GM20431 (cell line): Measurements from ENCODE around the gene TRAK2.
"Not testable (repeated sequence)": the region's sequence is repeated elsewhere in the genome, so short reads cannot be mapped to it uniquely, and the experiment has no call there.

Source experiments
- in situ Hi-C: fragments of 300-500 bp; cut with MseI, MboI; formaldehyde crosslinking; loops from one replicate; pipeline ENCODE4 v1.15.0; 2020; ENCODE audit warnings: low sequenced_read_pairs; ENCODE audit not compliant: unreplicated experiment

The TRAK2 gene

DNA sequence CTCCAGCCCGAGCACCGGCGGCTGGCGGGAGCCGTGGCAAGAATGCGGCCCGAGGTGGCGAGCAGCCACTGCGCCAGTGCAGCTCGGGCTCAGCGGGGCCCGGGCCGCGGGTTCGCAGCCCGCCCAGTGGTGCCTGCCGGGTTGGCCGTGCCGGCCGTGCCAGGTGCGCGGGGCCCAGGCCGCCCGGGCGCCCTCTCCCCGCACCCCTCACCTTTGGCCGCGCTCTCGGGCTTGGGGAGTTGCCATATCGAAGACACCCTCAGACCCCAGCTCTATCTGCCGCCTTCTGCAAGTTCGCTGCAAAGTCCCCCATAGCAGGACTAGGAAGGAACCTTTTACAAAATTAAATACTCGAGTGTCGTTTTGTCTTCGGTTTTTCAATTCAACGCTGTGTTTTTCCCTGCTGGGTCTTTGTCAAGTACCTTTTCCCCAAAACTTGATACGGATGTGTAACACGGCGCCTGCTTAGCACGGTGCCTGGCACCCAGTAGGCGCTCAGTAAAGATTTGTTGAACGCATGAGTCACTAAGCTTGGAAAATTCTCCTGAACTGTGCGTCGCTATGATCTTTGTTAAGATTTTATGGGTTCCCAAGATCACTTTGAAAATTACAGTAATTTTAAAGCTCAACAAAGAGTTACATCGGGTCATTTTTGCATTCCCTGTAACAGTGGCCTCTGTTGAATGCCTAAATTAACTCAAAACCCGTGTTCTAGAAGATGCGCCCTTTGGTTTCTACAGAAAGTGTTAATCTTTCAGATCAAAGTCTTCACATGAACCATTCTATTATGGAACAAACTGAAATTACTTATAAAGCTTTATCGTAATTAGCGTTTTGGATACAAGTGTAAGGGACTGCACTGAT, 1.0 kb upstream of the TRAK2 start:
- in situ Hi-C loops, result no loop called here

- in situ Hi-C loops, result no loop called here
Measured at GRCh38 chr2:201450954-201451291, 335 bp downstream of the TRAK2 start.

DNA sequence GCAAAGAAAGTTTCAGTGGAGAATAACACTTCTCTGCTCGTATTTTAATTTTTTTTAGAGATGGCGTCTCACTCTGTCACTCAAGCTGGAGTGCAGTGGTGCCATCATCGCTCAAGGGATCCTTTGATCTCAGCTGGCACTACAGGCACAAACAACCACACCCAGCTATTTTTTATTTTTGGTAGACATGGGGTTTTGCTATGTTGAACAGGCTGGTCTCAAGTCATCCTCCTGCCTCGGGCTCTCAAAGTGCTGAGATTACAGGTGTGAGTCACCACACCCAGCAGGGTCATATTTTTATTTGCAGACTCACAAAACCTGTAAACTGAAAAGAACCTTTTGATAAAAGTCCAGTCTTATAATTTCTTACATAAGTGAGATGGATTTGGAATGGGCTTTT, 2.6 kb downstream of the TRAK2 start:
- in situ Hi-C loops, result no loop called here

DNA sequence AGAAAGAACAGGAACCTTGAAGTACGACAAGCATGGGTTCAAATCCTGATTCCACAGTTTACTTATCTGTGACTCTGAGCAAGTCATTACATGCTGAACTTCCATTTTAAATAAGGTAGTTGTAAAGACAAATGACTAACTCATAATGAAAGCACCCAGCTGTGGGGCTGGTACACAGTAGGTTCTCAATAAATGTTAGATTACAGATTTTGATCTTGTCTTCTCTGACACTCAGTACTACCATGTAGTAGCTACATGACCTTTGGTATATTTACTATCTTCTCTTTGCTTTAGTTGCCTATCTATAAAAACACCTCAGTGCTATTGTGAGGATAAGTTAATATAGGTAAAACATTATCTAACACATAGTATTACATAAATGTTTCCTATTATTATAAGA, 3.2 kb downstream of the TRAK2 start:
- in situ Hi-C loops, result no loop called here

- in situ Hi-C loops, result no loop called here
Measured at GRCh38 chr2:201447086-201447485, 4.2 kb downstream of the TRAK2 start.

- in situ Hi-C loops, result no loop called here
Measured at GRCh38 chr2:201444746-201445465, 6.4 kb downstream of the TRAK2 start.

- in situ Hi-C loops, result no loop called here
Measured at GRCh38 chr2:201441409-201441808, 9.8 kb downstream of the TRAK2 start.

DNA sequence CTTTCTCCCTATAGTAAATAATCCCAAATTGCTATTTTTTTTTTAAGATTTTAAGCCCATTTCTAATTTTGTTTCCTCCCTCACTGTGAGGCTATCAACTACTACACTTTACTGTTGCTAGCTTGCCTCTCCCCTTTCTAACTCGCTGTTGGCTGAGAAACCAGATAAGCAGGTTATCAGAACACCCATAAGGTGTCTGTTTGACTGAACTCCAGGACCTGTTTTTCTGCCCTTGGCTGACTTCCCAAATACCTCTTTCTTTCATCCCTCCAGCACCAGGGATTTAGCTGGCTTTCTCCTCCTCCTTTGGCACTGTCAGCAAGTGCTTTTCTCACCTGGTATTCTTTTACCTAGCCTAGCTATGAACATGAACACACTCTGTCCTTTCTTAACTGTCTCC, 11.1 kb downstream of the TRAK2 start:
- in situ Hi-C loops, result no loop called here

DNA sequence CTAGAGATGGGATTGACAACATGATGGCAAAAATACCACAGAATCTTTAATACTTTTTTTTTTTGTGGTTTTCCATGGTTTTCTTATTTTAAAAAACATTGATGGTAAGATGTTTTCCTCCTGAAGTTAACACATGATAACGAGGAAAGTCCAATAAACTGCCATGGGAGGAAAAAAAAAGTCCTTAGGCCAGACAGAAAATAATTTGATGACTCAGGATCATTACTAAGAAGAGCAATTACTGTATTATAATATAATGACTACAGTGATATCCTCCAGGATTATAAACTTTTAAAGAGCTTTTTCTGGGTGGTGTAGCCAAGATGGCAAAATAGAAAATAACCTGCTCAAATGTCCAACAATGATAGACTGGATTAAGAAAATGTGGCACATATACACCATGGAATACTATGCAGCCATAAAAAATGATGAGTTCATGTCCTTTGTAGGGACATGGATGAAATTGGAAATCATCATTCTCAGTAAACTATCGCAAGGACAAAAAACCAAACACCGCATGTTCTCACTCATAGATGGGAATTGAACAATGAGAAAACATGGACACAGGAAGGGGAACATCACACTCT, 11.8 kb downstream of the TRAK2 start:
- in situ Hi-C loops, result not testable (repeated sequence)

- in situ Hi-C loops, result no loop called here
Measured at GRCh38 chr2:201436141-201436540, 15.1 kb downstream of the TRAK2 start.

DNA sequence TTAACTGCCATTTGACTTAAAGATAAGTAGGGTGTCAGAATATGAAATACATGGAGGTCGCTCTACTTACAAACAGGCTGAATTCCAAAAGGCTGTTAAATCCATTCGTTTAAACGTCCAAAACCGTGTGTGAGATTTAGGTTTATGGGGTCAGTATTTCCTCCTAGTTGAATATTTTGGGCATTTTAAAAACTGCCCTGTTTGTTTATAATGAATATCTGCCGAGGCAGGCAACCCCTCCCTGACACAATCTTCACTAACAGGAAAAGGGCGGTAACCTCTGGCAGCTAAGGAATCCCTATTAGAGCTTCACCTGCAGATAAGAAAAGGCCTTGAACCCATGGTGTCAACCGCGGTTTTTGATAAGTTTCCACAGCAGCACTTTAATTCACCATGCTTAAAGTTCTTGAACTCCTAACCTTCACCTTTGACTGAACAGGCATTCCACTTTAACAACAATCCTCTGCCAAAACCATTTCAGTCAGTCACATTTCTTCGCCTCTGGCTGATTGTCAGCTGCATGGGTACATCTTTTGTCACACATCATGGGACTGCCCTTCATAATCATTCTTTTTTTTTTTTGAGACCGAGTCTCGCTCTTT, 17.8 kb downstream of the TRAK2 start:
- in situ Hi-C loops, result no loop called here

- in situ Hi-C loops, result no loop called here
Measured at GRCh38 chr2:201432621-201433393, 18.5 kb downstream of the TRAK2 start.

GRCh38 chr2:201432038-201432620, 19.1 kb downstream of the TRAK2 start:
- in situ Hi-C loops, result no loop called here

GRCh38 chr2:201430839-201431238, 20.4 kb downstream of the TRAK2 start:
- in situ Hi-C loops, result no loop called here

DNA sequence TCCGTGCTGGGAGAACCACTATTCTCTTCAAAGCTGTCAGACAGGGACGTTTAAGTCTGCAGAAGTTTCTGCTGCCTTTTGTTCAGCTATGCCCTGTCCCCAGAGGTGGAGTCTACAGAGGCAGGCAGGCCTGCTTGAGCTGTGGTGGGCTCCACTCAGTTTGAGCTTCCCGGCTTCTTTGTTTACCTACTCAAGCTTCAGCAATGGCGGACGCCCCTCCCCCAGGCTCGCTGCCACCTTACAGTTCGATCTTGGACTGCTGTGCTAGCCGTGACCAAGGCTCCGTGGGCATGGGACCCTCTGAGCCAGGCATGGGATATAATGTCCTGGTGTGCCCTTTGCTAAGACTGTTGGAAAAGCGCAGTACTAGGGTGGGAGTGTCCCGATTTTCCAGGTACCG, 20.9 kb downstream of the TRAK2 start:
- in situ Hi-C loops, result not testable (repeated sequence)

GRCh38 chr2:201429835-201430234, 21.4 kb downstream of the TRAK2 start:
- in situ Hi-C loops, result not testable (repeated sequence)

DNA sequence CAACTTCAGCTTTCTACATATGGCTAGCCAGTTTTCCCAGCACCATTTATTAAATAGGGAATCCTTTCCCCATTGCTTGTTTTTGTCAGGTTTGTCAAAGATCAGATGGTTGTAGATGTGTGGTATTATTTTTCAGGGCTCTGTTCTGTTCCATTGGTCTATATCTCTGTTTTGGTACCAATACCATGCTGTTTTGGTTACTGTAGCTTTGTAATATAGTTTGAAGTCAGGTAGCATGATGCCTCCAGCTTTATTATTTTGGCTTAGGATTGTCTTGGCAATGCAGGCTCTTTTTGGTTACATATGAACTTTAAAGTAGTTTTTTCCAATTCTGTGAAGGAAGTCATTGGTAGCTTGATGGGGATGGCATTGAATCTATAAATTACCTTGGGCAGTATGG, 22.9 kb downstream of the TRAK2 start:
- in situ Hi-C loops, result not testable (repeated sequence)

DNA sequence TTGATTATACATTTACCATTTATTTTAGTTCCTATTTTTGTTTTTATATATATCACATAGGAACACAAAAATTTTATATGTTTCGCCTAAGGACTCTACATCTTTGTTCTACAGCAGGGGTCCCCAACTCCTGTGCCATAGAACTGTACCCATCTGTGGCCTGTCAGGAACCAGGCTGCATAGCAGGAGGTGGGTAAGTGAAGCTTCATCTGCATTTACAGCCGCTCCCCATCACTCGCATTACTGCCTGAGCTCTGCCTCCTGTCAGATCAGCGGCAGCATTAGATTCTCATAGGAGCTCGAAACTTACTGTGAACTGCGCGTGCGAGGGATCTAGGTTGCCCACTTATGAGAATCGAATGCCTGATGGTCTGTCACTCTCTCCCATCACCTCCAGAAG, 25.3 kb downstream of the TRAK2 start:
- in situ Hi-C loops, result no loop called here

DNA sequence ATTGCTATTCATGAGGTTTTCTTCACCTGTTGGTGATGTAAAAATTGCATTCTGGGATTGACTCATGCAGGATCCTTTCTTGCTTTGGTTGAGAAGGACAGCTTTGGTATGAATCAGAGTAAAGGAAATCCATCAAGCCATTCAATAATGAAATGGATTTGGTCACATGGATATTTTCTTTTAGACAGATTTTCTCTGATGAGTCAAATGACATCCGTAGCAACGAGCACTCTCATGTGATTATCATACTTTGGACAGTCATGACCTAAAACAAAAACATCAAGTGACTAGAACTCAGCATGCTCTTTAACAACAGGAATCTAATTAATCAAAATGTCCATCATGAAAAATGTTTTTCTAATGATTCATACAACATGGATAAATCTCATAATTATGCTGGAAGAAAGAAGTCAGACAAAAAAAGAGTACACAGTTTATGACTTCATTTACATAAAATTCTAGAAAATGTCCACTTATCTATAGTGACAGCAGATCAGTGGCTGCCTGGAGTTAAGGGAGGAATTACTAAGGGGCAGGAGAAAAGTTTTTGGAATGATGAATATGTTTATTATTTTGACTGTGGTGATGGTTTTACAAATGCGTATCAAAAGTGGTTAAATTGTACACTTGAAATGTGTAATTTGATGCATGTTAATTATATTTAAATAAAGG, 30.7 kb downstream of the TRAK2 start:
- in situ Hi-C loops, result no loop called here
